H4 (cell line): ENCODE data around the gene ZNF93. TPM values are rescaled to one million over a fixed set of nuclear protein-coding genes. Genes with fewer than 3 reads are reported as not detected.
A peak's percentile ranks its signal among the peaks of the same experiment; 100 is the strongest.
"Not testable (repeated sequence)": the region's sequence is repeated elsewhere in the genome, so short reads cannot be mapped to it uniquely, and the experiment has no call there.

Experiments used
- DNase-seq: peaks from one replicate; pipeline ENCODE4 v3.0.0-alpha.2; 2015; ENCODE audit warnings: low spot score
- total RNA-seq: library from RNA; depleted of rRNA; stranded (reverse); fragments of >200 nt; shearing (Covaris generic); gene quantifications from 2 replicates; pipeline ENCODE4 v1.2.3, GENCODE V29; 2014; rRNA removed

ZNF93 gene
- total RNA-seq: 5.4 and 8.3 TPM in 2 replicates

DNA sequence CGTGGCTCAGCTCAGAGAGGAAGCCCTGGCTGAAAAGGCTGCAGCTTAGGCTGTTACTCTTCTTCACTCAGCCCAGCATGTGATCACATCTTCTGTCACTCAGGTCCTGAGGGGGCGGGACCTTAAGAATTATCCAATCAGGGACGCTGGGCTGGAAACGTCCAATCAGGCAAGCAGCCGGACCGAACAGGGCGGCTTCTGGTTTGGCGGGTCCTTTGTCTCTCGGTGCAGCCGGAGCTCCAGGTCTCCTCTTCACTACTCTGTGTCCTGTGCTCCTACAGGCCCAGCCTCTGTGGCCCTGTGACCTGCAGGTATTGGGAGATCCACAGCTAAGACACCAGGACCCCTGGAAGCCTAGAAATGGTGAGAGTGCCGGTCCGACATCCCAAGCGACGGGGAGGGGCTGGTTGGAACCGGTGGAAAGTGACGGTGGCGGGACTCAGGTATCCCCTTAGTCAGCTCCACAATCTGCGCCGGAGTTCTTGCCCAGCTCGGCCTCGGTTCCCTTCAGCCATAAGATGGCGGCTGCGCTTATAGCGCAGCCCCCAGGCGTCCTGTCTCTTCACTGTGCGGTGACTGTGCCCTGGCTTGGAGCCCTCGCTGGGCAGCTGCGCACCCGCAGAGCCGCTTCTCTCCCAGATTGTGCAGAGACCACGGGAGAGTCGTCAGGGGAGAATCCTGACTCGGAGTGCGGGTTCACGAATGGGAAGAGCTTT, at the start of gene ZNF93:
Gene ZNF93, plus strand, starts transcription at position 218 of the 716 bp plus-strand sequence. Its CDS starts 143 bp downstream, at position 361.
- DNase-seq: peak; percentile 90

DNA sequence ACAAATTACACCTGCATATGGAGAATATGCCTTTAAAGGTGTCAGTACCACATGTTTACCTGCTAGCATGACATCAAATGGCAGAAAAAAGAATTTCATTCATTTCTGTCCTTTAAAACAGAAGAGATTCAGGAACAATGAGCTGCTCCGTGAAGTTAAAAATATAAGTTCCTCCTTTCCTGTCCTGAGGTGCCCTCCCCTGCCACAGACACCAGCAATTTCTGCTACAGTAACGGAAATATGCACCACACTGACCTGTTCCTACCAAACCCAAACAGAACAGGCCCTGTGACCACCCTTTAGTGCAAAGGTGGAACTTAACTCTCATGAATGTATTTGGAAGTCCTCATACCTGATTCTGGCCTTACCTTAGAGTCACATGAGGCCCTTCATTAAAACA, 49.0 kb upstream of the ZNF93 start:
- DNase-seq: not testable (repeated sequence)

- no peak for DNase-seq
Measured at GRCh38 chr19:19858751-19859150, 42.0 kb upstream of the ZNF93 start.

DNA sequence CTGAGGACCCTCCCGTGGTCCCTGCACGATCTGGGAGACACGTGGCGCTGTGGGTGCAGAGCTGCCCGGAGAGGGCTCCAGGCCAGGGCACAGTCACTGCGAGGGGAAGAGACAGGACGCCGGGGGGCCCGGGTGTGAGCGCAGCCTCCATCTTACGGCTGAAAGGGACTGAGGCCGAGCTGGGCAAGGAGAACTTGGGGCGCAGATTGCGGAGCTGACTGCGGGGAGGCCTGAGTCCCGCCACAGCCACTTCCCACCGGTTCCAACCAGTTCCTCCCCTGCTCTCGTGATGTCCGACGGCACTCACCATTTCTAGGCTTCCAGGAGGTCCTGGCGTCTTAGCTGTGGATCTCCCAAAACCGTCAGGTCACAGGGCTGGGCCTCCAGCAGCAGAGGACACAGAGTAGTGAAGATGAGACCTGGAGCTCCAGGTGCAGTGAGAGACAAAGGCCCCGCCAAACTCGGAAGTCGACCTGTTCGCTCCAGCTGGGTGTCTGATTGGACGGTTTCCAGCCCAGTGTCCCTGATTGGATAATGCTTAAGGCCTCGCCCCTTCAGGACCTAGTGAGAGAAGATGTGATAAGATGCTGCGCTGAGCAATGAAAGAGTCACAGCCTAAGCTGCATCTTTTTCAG, 39.9 kb upstream of the ZNF93 start:
- no peak for DNase-seq

GRCh38 chr19:19865750-19866610, 34.8 kb upstream of the ZNF93 start, which contains the start of gene ZNF253:
Gene ZNF253, plus strand, starts transcription at chr19:19865882. Its CDS starts 115 bp downstream, at chr19:19865997.
- peak; percentile 93 for DNase-seq

GRCh38 chr19:19866611-19867248, 34.0 kb upstream of the ZNF93 start:
- no peak for DNase-seq

DNA sequence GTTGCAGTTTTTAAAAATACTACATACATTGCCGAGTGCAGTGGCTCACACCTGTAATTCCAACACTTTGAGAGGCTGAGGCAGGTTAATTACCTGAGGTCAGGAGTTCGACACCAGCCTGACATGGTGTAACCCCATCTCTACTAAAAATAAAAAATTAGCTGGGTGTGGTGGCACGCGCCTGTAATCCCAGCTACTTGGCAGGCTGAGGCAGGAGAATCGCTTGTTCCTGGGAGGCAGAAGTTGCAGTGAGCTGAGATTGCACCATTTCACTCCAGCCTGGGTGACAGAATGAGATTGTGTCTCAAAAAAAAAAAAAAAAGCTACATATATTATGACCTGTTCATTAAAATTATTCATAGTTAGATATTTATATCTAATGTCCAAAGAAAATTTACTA, 30.7 kb upstream of the ZNF93 start:
- DNase-seq: not testable (repeated sequence)

DNA sequence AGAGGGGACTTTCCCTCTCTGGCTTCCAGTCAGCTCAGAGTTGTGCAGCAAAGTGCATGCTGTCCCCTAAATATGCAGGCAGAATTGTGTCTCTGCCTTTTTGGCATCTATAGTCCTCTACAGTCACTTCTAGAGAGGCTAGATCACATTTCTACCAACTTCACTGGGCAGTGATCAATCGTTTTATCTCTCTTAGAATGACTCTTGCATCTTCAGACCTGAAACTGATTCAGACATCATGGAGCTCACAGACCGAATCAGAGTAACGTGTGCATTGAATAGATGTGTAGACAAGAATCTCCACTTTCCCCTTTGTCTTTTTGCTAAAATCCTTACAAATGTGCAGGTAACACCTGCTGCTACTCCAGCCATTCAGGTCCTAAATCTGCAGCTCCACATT, 28.8 kb upstream of the ZNF93 start:
- no peak for DNase-seq

- no peak for DNase-seq
Measured at GRCh38 chr19:19873381-19873780, 27.4 kb upstream of the ZNF93 start.

DNA sequence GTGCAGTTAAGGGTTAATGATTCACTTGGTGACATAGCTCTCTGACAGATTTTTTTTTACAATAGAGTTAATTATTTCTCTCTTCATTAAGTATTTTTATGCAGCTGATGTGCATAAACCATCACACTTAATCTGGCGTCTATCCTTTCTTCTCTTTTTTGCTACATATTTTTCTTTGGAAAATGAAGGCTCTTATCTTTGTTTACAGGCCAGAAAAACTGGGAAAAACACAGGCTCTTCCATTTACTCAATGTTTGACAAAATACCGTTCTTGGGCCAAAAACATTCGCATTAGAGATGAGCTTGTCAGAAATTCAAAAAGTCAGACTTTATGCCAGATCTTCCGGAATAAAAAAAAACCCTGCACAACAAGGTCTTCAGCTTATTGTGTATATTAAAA, 23.0 kb upstream of the ZNF93 start:
- no peak for DNase-seq

DNA sequence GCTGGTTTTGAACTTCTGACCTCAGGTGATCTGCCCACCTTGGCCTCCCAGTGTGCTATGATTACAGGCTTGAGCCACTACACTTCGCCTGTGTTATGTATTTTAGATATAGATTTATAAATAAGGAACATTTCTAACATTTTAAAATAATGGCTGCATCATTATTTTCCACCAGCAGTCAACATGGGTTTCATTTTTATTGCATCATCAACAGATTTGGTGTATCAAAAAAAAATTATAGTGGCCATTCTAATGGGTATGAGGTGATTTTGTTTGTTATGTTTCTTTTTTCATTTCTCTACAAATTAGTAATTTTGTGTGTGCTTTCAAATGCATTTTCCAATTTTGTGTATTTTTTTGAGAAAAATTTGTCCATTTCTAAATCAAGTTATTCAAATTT, 16.2 kb upstream of the ZNF93 start:
- no peak for DNase-seq

GRCh38 chr19:19892055-19892941, 8.4 kb upstream of the ZNF93 start:
- not testable (repeated sequence) for DNase-seq

- DNase-seq: peak; percentile 16
Measured at GRCh38 chr19:19900139-19900728, 512 bp upstream of the ZNF93 start.

DNA sequence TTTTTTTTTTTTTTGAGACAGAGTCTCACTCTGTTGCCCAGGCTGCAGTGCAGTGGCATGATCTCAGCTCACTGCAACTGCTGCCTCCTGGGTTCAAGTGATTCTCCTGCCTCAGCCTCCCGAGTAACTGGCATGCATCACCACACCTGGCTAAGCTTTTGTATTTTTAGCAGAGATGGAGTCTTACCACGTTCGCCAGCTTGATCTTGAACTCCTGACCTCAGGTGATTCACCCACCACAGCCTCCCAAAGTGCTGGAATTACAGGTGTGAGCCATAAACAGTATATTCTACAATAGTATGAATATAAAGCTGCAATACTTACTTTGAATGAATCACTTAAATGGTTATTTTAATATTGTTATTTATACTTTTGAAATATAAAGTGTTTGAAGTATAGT, 6.8 kb downstream of the ZNF93 start:
- DNase-seq: not testable (repeated sequence)

- no peak for DNase-seq
Measured at GRCh38 chr19:19909654-19910053, 8.9 kb downstream of the ZNF93 start.

GRCh38 chr19:19911150-19911549, 10.4 kb downstream of the ZNF93 start:
- DNase-seq: no peak

GRCh38 chr19:19914596-19914995, 13.8 kb downstream of the ZNF93 start:
- DNase-seq: no peak

GRCh38 chr19:19930417-19930816, 29.7 kb downstream of the ZNF93 start:
- DNase-seq: not testable (repeated sequence)

- not testable (repeated sequence) for DNase-seq
Measured at GRCh38 chr19:19933432-19934314, 32.9 kb downstream of the ZNF93 start.
